ENCODE results near the gene ACKR4. TPM values are rescaled to one million over a fixed set of nuclear protein-coding genes. Genes with fewer than 3 reads are reported as not detected.
A peak's percentile ranks its signal among the peaks of the same experiment; 100 is the strongest.
"Not testable (repeated sequence)": the region's sequence is repeated elsewhere in the genome, so short reads cannot be mapped to it uniquely, and the experiment has no call there.

ACKR4 gene
- total RNA-seq, 1 experiment from 2014 or later, result 4.9 TPM

- H3K27me3 Mint-ChIP-seq (ENCODE audit: unreplicated experiment), result no peaks in the 10 kb centered on the region
- no peak overlapping the region for H3K27ac Mint-ChIP-seq (ENCODE audit: unreplicated experiment)
- CTCF ChIA-PET, result interaction anchor here (0.8 to 1.7 kb wide), 3 partner anchors 9 to 103 kb away, joined by 3 to 5 read pairs (median 4); no protein-coding TSS in a partner anchor
- H3K9me3 Mint-ChIP-seq (ENCODE audit: low read depth, unreplicated experiment), result no peaks in the 10 kb centered on the region
- H3K36me3 Mint-ChIP-seq (ENCODE audit: insufficient read depth, unreplicated experiment), result no peaks in the 10 kb centered on the region
- H3K4me3 Mint-ChIP-seq (ENCODE audit: low read depth, unreplicated experiment), result no peak overlapping the region
- H3K4me1 Mint-ChIP-seq (ENCODE audit: low read depth, unreplicated experiment), result peaks cover 16% of the 10 kb centered on the region
- TF ChIP-seq CTCF (IDR thresholded peaks at IDR 0.05; ENCODE audit: unreplicated experiment), result no peak
- no TSS peak for BruUV-seq (replicated peaks)
- DNase-seq, result no peak
- intact Hi-C loops (cut with micrococcal nuclease; ENCODE audit: unreplicated experiment), result no loop called here
Measured at GRCh38 chr3:132638706-132639105, 41.6 kb downstream of the ACKR4 start.

DNA sequence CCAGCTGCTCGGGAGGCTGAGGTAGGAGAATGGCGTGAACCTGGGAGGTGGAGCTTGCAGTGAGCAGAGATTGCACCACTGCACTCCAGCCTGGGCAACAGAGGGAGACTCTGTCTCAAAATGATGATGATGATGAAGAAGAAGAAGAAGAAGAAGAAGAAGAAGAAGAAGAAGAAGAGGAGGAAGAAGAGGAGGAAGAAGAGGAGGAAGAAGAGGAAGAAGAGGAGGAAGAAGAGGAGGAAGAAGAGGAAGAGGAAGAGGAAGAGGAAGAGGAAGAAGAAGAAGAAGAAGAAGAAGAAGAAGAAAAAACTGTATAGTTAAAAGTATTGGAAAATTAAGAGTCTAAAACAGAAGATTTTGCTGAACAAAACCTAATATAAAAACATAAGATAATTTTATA lies 44.4 kb downstream of the ACKR4 start:
- DNase-seq; H3K27me3 Mint-ChIP-seq (ENCODE audit: unreplicated experiment); H3K36me3 Mint-ChIP-seq (ENCODE audit: insufficient read depth, unreplicated experiment); H3K4me3 Mint-ChIP-seq (ENCODE audit: low read depth, unreplicated experiment); H3K27ac Mint-ChIP-seq (ENCODE audit: unreplicated experiment); H3K9me3 Mint-ChIP-seq (ENCODE audit: low read depth, unreplicated experiment); BruUV-seq (replicated peaks): not testable (repeated sequence)
- CTCF ChIA-PET, result interaction anchor here (0.7 to 2.6 kb wide), 6 partner anchors 11 to 169 kb away, joined by 3 to 46 read pairs (median 5); no protein-coding TSS in a partner anchor
- peaks cover 15% of the 10 kb centered on the region for H3K4me1 Mint-ChIP-seq (ENCODE audit: low read depth, unreplicated experiment)
- intact Hi-C loops (cut with micrococcal nuclease; ENCODE audit: unreplicated experiment), result loop anchor here (5.0 kb wide), 2 partner anchors 44 to 289 kb away; partner anchors contain the start of gene ACKR4

- BruUV-seq (replicated peaks), result no TSS peak
- Mint-ChIP-seq H3K9me3 (ENCODE audit: low read depth, unreplicated experiment) (no peaks in the 10 kb centered on the region), H3K27me3 (ENCODE audit: unreplicated experiment) (no peaks in the 10 kb centered on the region), H3K4me1 (ENCODE audit: low read depth, unreplicated experiment) (peaks cover 9% of the 10 kb centered on the region), H3K4me3 (ENCODE audit: low read depth, unreplicated experiment) (no peak overlapping the region), H3K27ac (ENCODE audit: unreplicated experiment) (no peak overlapping the region), H3K36me3 (ENCODE audit: insufficient read depth, unreplicated experiment) (no peaks in the 10 kb centered on the region)
- intact Hi-C loops (cut with micrococcal nuclease; ENCODE audit: unreplicated experiment), result loop anchor here (1.0 to 5.0 kb wide), 3 partner anchors 45 to 290 kb away; partner anchors contain the start of gene ACKR4
- CTCF ChIA-PET, result interaction anchor here (0.5 to 2.6 kb wide), 11 partner anchors 11 to 1676 kb away, joined by 3 to 46 read pairs (median 4); partner anchors contain the start of genes ACAD11 and ACKR4
- TF ChIP-seq CTCF (IDR thresholded peaks at IDR 0.05; ENCODE audit: unreplicated experiment), result peak; percentile 72
- no peak for DNase-seq
Measured at GRCh38 chr3:132641837-132642538, 44.9 kb downstream of the ACKR4 start.

DNA sequence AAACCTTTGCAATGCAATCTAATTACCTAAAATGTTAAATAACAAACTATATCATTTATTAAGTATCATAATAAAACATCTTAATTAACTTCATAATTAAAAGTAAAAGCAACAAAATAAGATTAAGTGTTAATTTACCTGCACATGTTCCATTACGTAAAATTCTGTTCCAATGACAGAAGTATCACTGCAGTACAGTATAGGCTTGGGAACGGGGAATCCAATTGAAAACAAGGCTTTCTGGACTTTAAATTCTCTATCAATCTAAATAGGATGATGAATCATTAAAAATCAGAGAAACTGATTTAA lies 45.4 kb downstream of the ACKR4 start:
- CTCF ChIA-PET, result interaction anchor here (0.5 to 2.6 kb wide), 10 partner anchors 10 to 1675 kb away, joined by 3 to 46 read pairs (median 6); partner anchors contain the start of genes ACAD11 and ACKR4
- Mint-ChIP-seq H3K4me3 (ENCODE audit: low read depth, unreplicated experiment) (no peak overlapping the region), H3K9me3 (ENCODE audit: low read depth, unreplicated experiment) (no peaks in the 10 kb centered on the region), H3K36me3 (ENCODE audit: insufficient read depth, unreplicated experiment) (no peaks in the 10 kb centered on the region), H3K27ac (ENCODE audit: unreplicated experiment) (no peak overlapping the region), H3K4me1 (ENCODE audit: low read depth, unreplicated experiment) (peaks cover 4% of the 10 kb centered on the region), H3K27me3 (ENCODE audit: unreplicated experiment) (no peaks in the 10 kb centered on the region)
- BruUV-seq (replicated peaks), result no TSS peak
- TF ChIP-seq CTCF (IDR thresholded peaks at IDR 0.05; ENCODE audit: unreplicated experiment), result no peak
- DNase-seq, result no peak
- intact Hi-C loops (cut with micrococcal nuclease; ENCODE audit: unreplicated experiment), result loop anchor here (1.0 to 5.0 kb wide), 3 partner anchors 45 to 290 kb away; partner anchors contain the start of gene ACKR4

- TF ChIP-seq CTCF (IDR thresholded peaks at IDR 0.05; ENCODE audit: unreplicated experiment), result no peak
- Mint-ChIP-seq H3K27ac (ENCODE audit: unreplicated experiment) (no peak overlapping the region), H3K27me3 (ENCODE audit: unreplicated experiment) (no peaks in the 10 kb centered on the region), H3K9me3 (ENCODE audit: low read depth, unreplicated experiment) (no peaks in the 10 kb centered on the region), H3K4me3 (ENCODE audit: low read depth, unreplicated experiment) (no peak overlapping the region), H3K36me3 (ENCODE audit: insufficient read depth, unreplicated experiment) (no peaks in the 10 kb centered on the region), H3K4me1 (ENCODE audit: low read depth, unreplicated experiment) (no peaks in the 10 kb centered on the region)
- CTCF ChIA-PET, result interaction anchor here (0.7 to 2.6 kb wide), 7 partner anchors 15 to 716 kb away, joined by 3 to 46 read pairs (median 8); partner anchors contain the start of gene ACAD11
- intact Hi-C loops (cut with micrococcal nuclease; ENCODE audit: unreplicated experiment), result loop anchor here (5.0 kb wide), 2 partner anchors 46 to 291 kb away; partner anchors contain the start of gene ACKR4
- no peak for DNase-seq
- no TSS peak for BruUV-seq (replicated peaks)
Measured at GRCh38 chr3:132643366-132643765, 46.3 kb downstream of the ACKR4 start.
